ENCODE data around the gene ADH1C.

DNA sequence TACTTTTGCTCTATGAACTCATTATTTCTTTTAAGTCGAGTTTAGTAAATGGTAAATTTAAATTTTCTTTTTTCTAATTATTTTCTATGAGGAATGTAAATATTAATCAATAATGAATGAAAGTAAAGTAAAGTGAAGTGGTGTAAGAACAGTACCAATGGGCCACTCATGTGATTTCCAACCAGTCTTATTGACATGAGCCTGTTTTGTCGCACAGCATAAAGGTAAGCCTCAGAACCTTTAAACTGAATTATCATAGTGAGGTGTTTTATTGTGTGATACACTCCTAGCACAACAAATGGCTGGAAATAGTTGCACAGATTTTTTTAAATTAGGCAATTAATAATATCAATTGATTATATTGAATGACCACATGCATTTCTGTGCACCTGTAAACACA, 1.1 kb downstream of the ADH1C start:
- TF ChIP-seq POLR2AphosphoS5 (IDR thresholded peaks at IDR 0.05; ENCODE audit: low read depth, low read length) (no peak), EZH2phosphoT487 (IDR thresholded peaks at IDR 0.05; ENCODE audit: borderline replicate concordance, low read depth) (no peak), USF1 (IDR thresholded peaks at IDR 0.05; ENCODE audit: borderline replicate concordance, low read depth) (no peak), CTCF (IDR thresholded peaks at IDR 0.05) (no peak), CHD2 (IDR thresholded peaks at IDR 0.05; ENCODE audit: low read length, partially characterized antibody) (no peak), JUND (IDR thresholded peaks at IDR 0.05) (no peak), MEF2A (IDR thresholded peaks at IDR 0.05; ENCODE audit: borderline replicate concordance, low read depth) (no peak)
